ENCODE results near the gene MAG.
"Not testable (repeated sequence)": the region's sequence is repeated elsewhere in the genome, so short reads cannot be mapped to it uniquely, and the experiment has no call there.

MAG gene

GRCh38 chr19:35279985-35280821, 11.8 kb upstream of the MAG start:
- Histone ChIP-seq H3K27ac (ENCODE audit: low read depth, low read length) (no peak overlapping the region), H3K4me1 (ENCODE audit: control insufficient read depth, insufficient read depth, low read length) (no peaks in the 10 kb centered on the region), H3K4me3 (ENCODE audit: low read length) (no peak overlapping the region), H3K27me3 (ENCODE audit: control insufficient read depth, insufficient read depth, low read length) (peaks cover 2% of the 10 kb centered on the region), H3K9ac (ENCODE audit: low read length) (no peak overlapping the region), H3K36me3 (ENCODE audit: control insufficient read depth, insufficient read depth, low read length) (peaks cover 20% of the 10 kb centered on the region)

GRCh38 chr19:35281303-35281702, 10.7 kb upstream of the MAG start:
- no peak overlapping the region for H3K4me3 ChIP-seq (ENCODE audit: low read length)
- H3K9ac ChIP-seq (ENCODE audit: low read length): no peak overlapping the region
- no peak overlapping the region for H3K27ac ChIP-seq (ENCODE audit: low read depth, low read length)
- no peaks in the 10 kb centered on the region for H3K4me1 ChIP-seq (ENCODE audit: control insufficient read depth, insufficient read depth, low read length)
- H3K36me3 ChIP-seq (ENCODE audit: control insufficient read depth, insufficient read depth, low read length): peaks cover 13% of the 10 kb centered on the region
- H3K27me3 ChIP-seq (ENCODE audit: control insufficient read depth, insufficient read depth, low read length): peaks cover 2% of the 10 kb centered on the region

DNA sequence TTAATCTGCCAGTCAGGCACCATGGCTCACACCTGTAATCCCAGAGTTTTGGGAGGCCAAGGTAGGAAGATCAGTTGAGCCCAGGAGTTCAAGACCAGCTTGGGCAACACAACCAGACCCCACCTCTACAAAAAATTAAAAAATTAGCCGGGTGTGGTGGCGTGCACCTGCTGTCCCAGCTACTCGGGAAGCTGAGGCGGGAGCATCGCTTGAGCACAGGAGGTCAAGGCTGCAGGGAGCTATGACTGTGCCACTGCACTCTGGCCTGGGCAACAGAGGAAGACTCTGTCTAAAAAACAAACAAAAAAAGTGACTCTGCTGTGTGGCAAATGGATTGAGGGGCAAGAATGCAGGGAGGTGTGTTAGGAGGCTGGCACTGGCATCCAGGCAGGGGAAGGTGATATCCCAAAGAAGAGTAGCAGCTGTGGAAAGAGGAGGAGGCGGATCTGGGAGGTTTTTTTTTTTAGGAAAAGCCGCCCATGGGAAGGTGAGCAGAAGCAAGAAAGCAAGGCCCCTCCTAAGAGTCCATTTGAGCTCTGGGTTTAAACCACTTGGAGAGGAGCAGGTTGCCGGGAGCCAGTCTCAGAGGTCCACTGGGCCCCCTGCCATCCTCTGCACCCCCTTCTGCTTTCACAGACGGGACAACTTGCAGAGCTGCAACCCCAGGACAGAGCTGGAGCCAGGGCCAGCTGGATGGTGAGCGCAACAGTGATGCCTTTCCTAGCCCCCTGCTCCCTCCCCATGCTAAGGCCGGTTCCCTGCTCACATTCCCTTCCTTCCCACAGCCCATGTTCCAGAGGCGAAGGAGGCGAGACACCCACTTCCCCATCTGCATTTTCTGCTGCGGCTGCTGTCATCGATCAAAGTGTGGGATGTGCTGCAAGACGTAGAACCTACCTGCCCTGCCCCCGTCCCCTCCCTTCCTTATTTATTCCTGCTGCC, 7.5 kb upstream of the MAG start:
- Histone ChIP-seq H3K9ac (ENCODE audit: low read length) (no peak overlapping the region), H3K4me1 (ENCODE audit: control insufficient read depth, insufficient read depth, low read length) (no peaks in the 10 kb centered on the region), H3K27ac (ENCODE audit: low read depth, low read length) (no peak overlapping the region), H3K27me3 (ENCODE audit: control insufficient read depth, insufficient read depth, low read length) (peaks cover 2% of the 10 kb centered on the region), H3K36me3 (ENCODE audit: control insufficient read depth, insufficient read depth, low read length) (peaks cover 3% of the 10 kb centered on the region), H3K4me3 (ENCODE audit: low read length) (no peak overlapping the region)

DNA sequence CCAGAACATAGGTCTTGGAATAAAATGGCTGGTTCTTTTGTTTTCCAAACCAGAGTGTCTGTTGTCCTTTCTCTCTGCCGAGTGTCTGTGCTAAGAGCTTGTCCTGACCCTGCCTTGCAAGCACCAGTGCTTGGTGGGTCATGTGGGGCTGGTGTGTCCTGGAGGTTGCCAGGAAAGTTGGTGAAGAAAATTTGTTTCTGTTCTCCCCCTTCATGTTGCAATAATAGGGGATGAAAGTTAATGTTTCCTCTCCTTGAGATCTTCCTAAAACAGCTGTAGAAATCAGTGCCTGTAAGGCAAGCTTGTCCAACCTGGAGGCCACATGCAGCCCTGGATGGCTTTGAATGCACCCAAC, 6.9 kb upstream of the MAG start:
- no peak overlapping the region for H3K27ac ChIP-seq (ENCODE audit: low read depth, low read length)

DNA sequence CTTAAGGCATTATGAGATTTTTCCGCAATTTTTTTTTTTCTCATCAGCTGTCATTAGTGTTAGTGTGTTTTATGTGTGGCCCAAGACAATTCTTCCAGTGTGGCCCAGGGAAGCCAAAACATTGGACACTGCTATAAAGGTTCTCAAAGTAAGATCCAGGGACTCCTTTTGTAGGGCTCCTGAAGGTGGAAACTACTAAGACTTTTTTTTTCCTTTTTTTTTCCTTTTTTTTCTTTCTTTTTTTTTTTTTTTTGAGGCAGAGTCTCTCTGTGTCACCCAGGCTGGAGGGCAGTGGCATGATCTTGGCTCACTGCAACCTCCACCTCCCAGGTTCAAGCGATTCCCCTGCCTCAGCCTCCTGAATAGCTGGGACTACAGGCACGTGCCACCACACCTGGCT, 6.5 kb upstream of the MAG start:
- not testable (repeated sequence) for H3K4me1 ChIP-seq (ENCODE audit: control insufficient read depth, insufficient read depth, low read length); H3K27me3 ChIP-seq (ENCODE audit: control insufficient read depth, insufficient read depth, low read length); H3K9ac ChIP-seq (ENCODE audit: low read length); H3K27ac ChIP-seq (ENCODE audit: low read depth, low read length); H3K4me3 ChIP-seq (ENCODE audit: low read length); H3K36me3 ChIP-seq (ENCODE audit: control insufficient read depth, insufficient read depth, low read length)

More for the DNA sequence above, 6.9 kb upstream of the MAG start:
- H3K4me3 ChIP-seq (ENCODE audit: low read length): no peak overlapping the region
- peaks cover 2% of the 10 kb centered on the region for H3K27me3 ChIP-seq (ENCODE audit: control insufficient read depth, insufficient read depth, low read length)
- H3K4me1 ChIP-seq (ENCODE audit: control insufficient read depth, insufficient read depth, low read length): no peaks in the 10 kb centered on the region
- H3K9ac ChIP-seq (ENCODE audit: low read length): no peak overlapping the region
- no peaks in the 10 kb centered on the region for H3K36me3 ChIP-seq (ENCODE audit: control insufficient read depth, insufficient read depth, low read length)

- H3K4me3 ChIP-seq (ENCODE audit: low read length); H3K4me1 ChIP-seq (ENCODE audit: control insufficient read depth, insufficient read depth, low read length); H3K27ac ChIP-seq (ENCODE audit: low read depth, low read length); H3K9ac ChIP-seq (ENCODE audit: low read length); H3K36me3 ChIP-seq (ENCODE audit: control insufficient read depth, insufficient read depth, low read length); H3K27me3 ChIP-seq (ENCODE audit: control insufficient read depth, insufficient read depth, low read length): not testable (repeated sequence)
Observed at GRCh38 chr19:35286101-35286500, 5.9 kb upstream of the MAG start.

GRCh38 chr19:35287713-35288112, 4.2 kb upstream of the MAG start:
- Histone ChIP-seq H3K4me1 (ENCODE audit: control insufficient read depth, insufficient read depth, low read length) (no peaks in the 10 kb centered on the region), H3K9ac (ENCODE audit: low read length) (no peak overlapping the region), H3K27ac (ENCODE audit: low read depth, low read length) (no peak overlapping the region), H3K27me3 (ENCODE audit: control insufficient read depth, insufficient read depth, low read length) (peaks cover 4% of the 10 kb centered on the region), H3K36me3 (ENCODE audit: control insufficient read depth, insufficient read depth, low read length) (no peaks in the 10 kb centered on the region), H3K4me3 (ENCODE audit: low read length) (no peak overlapping the region)

GRCh38 chr19:35288331-35288730, 3.6 kb upstream of the MAG start:
- no peak overlapping the region for H3K27ac ChIP-seq (ENCODE audit: low read depth, low read length)
- no peak overlapping the region for H3K9ac ChIP-seq (ENCODE audit: low read length)
- H3K4me3 ChIP-seq (ENCODE audit: low read length): no peak overlapping the region
- peaks cover 4% of the 10 kb centered on the region for H3K27me3 ChIP-seq (ENCODE audit: control insufficient read depth, insufficient read depth, low read length)
- H3K36me3 ChIP-seq (ENCODE audit: control insufficient read depth, insufficient read depth, low read length): no peaks in the 10 kb centered on the region
- no peaks in the 10 kb centered on the region for H3K4me1 ChIP-seq (ENCODE audit: control insufficient read depth, insufficient read depth, low read length)

GRCh38 chr19:35288906-35289305, 3.1 kb upstream of the MAG start:
- Histone ChIP-seq H3K4me1 (ENCODE audit: control insufficient read depth, insufficient read depth, low read length) (no peaks in the 10 kb centered on the region), H3K4me3 (ENCODE audit: low read length) (no peak overlapping the region), H3K36me3 (ENCODE audit: control insufficient read depth, insufficient read depth, low read length) (no peaks in the 10 kb centered on the region), H3K27ac (ENCODE audit: low read depth, low read length) (no peak overlapping the region), H3K9ac (ENCODE audit: low read length) (no peak overlapping the region), H3K27me3 (ENCODE audit: control insufficient read depth, insufficient read depth, low read length) (peaks cover 4% of the 10 kb centered on the region)

DNA sequence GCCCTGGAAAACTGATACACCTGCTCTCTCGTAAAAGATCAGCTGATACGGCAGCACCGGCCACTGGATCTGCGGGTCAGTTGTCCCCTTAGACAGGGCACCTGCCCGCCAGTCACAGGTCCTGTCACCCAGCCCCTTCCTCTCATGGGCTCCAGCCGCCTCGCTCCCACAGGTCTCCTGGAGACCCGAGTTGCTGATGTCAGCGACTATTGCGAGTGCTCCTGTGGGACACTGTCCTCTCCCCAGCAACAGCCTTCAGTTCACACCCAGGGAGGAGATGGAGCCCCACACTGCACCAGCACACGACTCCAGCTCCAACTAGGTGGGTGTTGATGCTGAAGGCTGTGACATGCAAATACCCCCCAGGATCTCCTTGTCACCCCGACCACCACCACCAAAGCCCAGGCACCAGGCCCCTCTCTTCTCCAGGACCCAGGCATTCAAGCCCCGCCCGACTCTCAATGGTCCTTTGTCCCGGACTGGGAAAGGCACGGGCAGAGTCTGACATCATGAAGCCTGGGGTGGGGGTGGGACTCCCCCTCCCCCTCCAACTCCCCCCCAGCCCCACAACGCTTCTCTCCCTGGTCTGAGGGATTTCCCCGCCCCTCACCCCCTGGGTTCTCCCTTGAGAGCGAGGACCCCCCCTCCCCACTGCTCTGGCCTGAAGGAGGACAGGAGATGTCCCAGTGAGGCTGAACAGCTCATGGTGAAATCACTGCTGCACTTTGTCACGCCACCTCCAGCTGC, 1.4 kb upstream of the MAG start:
- no peaks in the 10 kb centered on the region for H3K4me1 ChIP-seq (ENCODE audit: control insufficient read depth, insufficient read depth, low read length)
- no peak overlapping the region for H3K9ac ChIP-seq (ENCODE audit: low read length)
- H3K27me3 ChIP-seq (ENCODE audit: control insufficient read depth, insufficient read depth, low read length): peaks cover 4% of the 10 kb centered on the region
- H3K4me3 ChIP-seq (ENCODE audit: low read length): no peak overlapping the region
- H3K27ac ChIP-seq (ENCODE audit: low read depth, low read length): no peak overlapping the region
- H3K36me3 ChIP-seq (ENCODE audit: control insufficient read depth, insufficient read depth, low read length): no peaks in the 10 kb centered on the region

- H3K36me3 ChIP-seq (ENCODE audit: control insufficient read depth, insufficient read depth, low read length): no peaks in the 10 kb centered on the region
- H3K27me3 ChIP-seq (ENCODE audit: control insufficient read depth, insufficient read depth, low read length): peaks cover 4% of the 10 kb centered on the region
- H3K27ac ChIP-seq (ENCODE audit: low read depth, low read length): no peak overlapping the region
- no peak overlapping the region for H3K4me3 ChIP-seq (ENCODE audit: low read length)
- no peak overlapping the region for H3K9ac ChIP-seq (ENCODE audit: low read length)
- H3K4me1 ChIP-seq (ENCODE audit: control insufficient read depth, insufficient read depth, low read length): no peaks in the 10 kb centered on the region
Observed at GRCh38 chr19:35291259-35291658, 702 bp upstream of the MAG start.
